K562 (cell line): ENCODE results near the gene SORCS2. TPM values are rescaled to one million over a fixed set of nuclear protein-coding genes. Genes with fewer than 3 reads are reported as not detected.
A peak's percentile ranks its signal among the peaks of the same experiment; 100 is the strongest.

Source experiments
- CBFB ChIP-seq: sonication (generic); formaldehyde crosslinking; IDR thresholded peaks from 2 replicates; pipeline ENCODE4 v1.4.0; 2020; ENCODE audit warnings: mild to moderate bottlenecking, missing genetic modification reagents
- CREB3L1 ChIP-seq: fragments of 450-650 bp; IDR thresholded peaks from 2 replicates; pipeline ENCODE4 v1.6.1; 2014; ENCODE audit warnings: low read depth, mild to moderate bottlenecking, moderate library complexity, borderline replicate concordance
- E2F6 ChIP-seq, 2 experiments: IDR thresholded peaks; 2 replicates each; pipeline ENCODE4 v1.6.1; 2011; ENCODE audit warnings: borderline replicate concordance in 1 of 2, control low read depth in 1 of 2, low read depth in 1 of 2, low read length in 1 of 2, mild to moderate bottlenecking in 1 of 2, mixed read lengths in 1 of 2, moderate library complexity in 1 of 2; ENCODE audit not compliant: insufficient read depth in 1 of 2, insufficient read length in 1 of 2, poor library complexity in 1 of 2, severe bottlenecking in 1 of 2; ENCODE audit errors: extremely low read depth in 1 of 2
- ELF1 ChIP-seq: fragments of 200-800 bp; sonication (Bioruptor generic); IDR thresholded peaks from 2 replicates; pipeline ENCODE4 v1.6.1; 2016; ENCODE audit warnings: missing genetic modification characterization, missing compliant biosample characterization
- EP300 ChIP-seq: IDR thresholded peaks from 2 replicates; pipeline ENCODE4 v1.6.1; 2012; ENCODE audit warnings: low read length, improper control_type of control experiment
- GABPB2 ChIP-seq: fragments of 250-450 bp; sonication (Bioruptor Pico); conservative IDR thresholded peaks from 2 replicates; pipeline ENCODE4 v1.5.1; 2021; ENCODE audit warnings: mild to moderate bottlenecking
- HDAC2 ChIP-seq: fragments of 450-650 bp; IDR thresholded peaks from 2 replicates; pipeline ENCODE4 v1.6.1; 2016; ENCODE audit warnings: mild to moderate bottlenecking
- HMG20B ChIP-seq: fragments of 250-450 bp; sonication (Bioruptor Pico); IDR thresholded peaks from 2 replicates; pipeline ENCODE4 v1.5.0; 2021; ENCODE audit warnings: mild to moderate bottlenecking
- KDM5B ChIP-seq: fragments of 200-600 bp; sonication (generic); IDR thresholded peaks from 2 replicates; pipeline ENCODE4 v1.6.1; 2012; ENCODE audit warnings: low read depth, mild to moderate bottlenecking, moderate library complexity, low read length, control low read depth, inconsistent platforms; ENCODE audit not compliant: insufficient replicate concordance
- KLF13 ChIP-seq: fragments of 450-650 bp; IDR thresholded peaks from 2 replicates; pipeline ENCODE4 v1.6.1; 2016; ENCODE audit warnings: missing genetic modification characterization, low read depth, mild to moderate bottlenecking, missing compliant biosample characterization, moderate library complexity, borderline replicate concordance
- L3MBTL2 ChIP-seq: fragments of 450-650 bp; IDR thresholded peaks from 2 replicates; pipeline ENCODE4 v1.6.1; 2016; ENCODE audit warnings: mild to moderate bottlenecking, moderate library complexity
- MAX ChIP-seq: sonication (generic); formaldehyde crosslinking; IDR thresholded peaks from 2 replicates; pipeline ENCODE4 v1.9.0; 2022; ENCODE audit warnings: mild to moderate bottlenecking, missing genetic modification reagents
- MLLT1 ChIP-seq, 2 experiments: fragments of 450-650 bp; IDR thresholded peaks; 2 replicates each; pipeline ENCODE4 v1.6.1; 2016
- RBM39 ChIP-seq: fragments of 200-400 bp; formaldehyde crosslinking; optimal IDR thresholded peaks from 2 replicates; pipeline ENCODE3; 2018; ENCODE audit warnings: low read depth, low read length
- RCOR1 ChIP-seq, 2 experiments: IDR thresholded peaks; 2 replicates each; pipeline ENCODE4 v1.6.1; 2012; ENCODE audit warnings: low read depth in 2 of 2, low read length in 2 of 2, borderline replicate concordance in 1 of 2, improper control_type of control experiment in 1 of 2
- RFX1 ChIP-seq: fragments of 450-650 bp; IDR thresholded peaks from 2 replicates; pipeline ENCODE4 v1.6.1; 2016; ENCODE audit warnings: mild to moderate bottlenecking, moderate library complexity
- ZFX ChIP-seq: sonication (generic); formaldehyde crosslinking; IDR thresholded peaks from 2 replicates; pipeline ENCODE4 v1.8.0; 2022; ENCODE audit warnings: mild to moderate bottlenecking, missing genetic modification reagents, moderate library complexity
- ZNF174 ChIP-seq: fragments of 250-450 bp; sonication (Bioruptor Pico); IDR thresholded peaks from 2 replicates; pipeline ENCODE4 v1.4.0; 2020; ENCODE audit warnings: mild to moderate bottlenecking
- ZNF282 ChIP-seq: sonication (generic); formaldehyde crosslinking; IDR thresholded peaks from 2 replicates; pipeline ENCODE4 v1.8.1; 2023; ENCODE audit warnings: missing genetic modification reagents
- ZNF609 ChIP-seq: sonication (generic); formaldehyde crosslinking; IDR thresholded peaks from 2 replicates; pipeline ENCODE4 v1.8.1; 2023; ENCODE audit warnings: missing genetic modification reagents, mild to moderate bottlenecking, borderline replicate concordance
- polyA plus RNA-seq, 8 experiments: library from polyadenylated mRNA; depleted of rRNA in 4 of 8; stranded (reverse) in 5 of 8; unstranded in 3 of 8; fragments of >200 nt; fragmentation: Nextera tagmentation in 2 of 8; fragmentation: Illumina TruSeq in 1 of 8; extraction: Ambion mirVana in 2 of 8; extraction: Trizol in 1 of 8; gene quantifications; 2 replicates each; pipeline versions ENCODE4 v1.2.1 to v1.2.3, GENCODE V29; 2011 to 2014; ENCODE audit warnings: inconsistent platforms in 1 of 8, missing spikeins in 1 of 8
- total RNA-seq, 7 experiments: library from RNA; depleted of rRNA in 6 of 7; stranded (reverse); fragments of >200 nt in 6 of 7; fragmentation: Illumina TruSeq in 2 of 7; extraction: Trizol in 2 of 7; gene quantifications; 2 replicates each; pipeline versions ENCODE4 v1.2.1 to v1.2.3, GENCODE V29; 2011 to 2021; ENCODE audit warnings: low replicate concordance in 1 of 7

SORCS2 gene
- total and polyA plus RNA-seq, 9 of the 15 experiments (the other 6 are each of a cell fraction or from before 2014, with no cell fraction given) = not detected

GRCh38 chr4:7753931-7754465 is 561.7 kb downstream of the SORCS2 start (continued):
- no peak for TF ChIP-seq HMG20B
- TF ChIP-seq RCOR1 (IDR thresholded peaks at IDR 0.05; ENCODE audit: borderline replicate concordance in 1 of 2, low read depth in 2 of 2, low read length in 2 of 2) = no peak
- TF ChIP-seq MLLT1 (IDR thresholded peaks at IDR 0.05) = no peak
- TF ChIP-seq HDAC2 = no peak
- TF ChIP-seq RFX1 = no peak
- no peak for TF ChIP-seq EP300
- peak; percentile 62 for TF ChIP-seq ELF1
- peak; percentile 90 for TF ChIP-seq ZFX (CRISPR knock-in tag)
- peak; percentile 98 for TF ChIP-seq CREB3L1
- no peak for TF ChIP-seq ZNF174 (CRISPR knock-in tag)
- TF ChIP-seq KDM5B = peak; percentile 62
- TF ChIP-seq CBFB = no peak
- TF ChIP-seq KLF13 (tag) = no peak
- TF ChIP-seq RBM39 = no peak
- peak; percentile 92 for TF ChIP-seq L3MBTL2
- TF ChIP-seq MAX (CRISPR knock-in tag) = peak; percentile 42; the same call in 1 of the 2 replicates
- peak in 1 of 2 experiments; percentile 33 for TF ChIP-seq E2F6 (IDR thresholded peaks at IDR 0.05; ENCODE audit: borderline replicate concordance in 1 of 2, extremely low read depth in 1 of 2, insufficient read depth in 1 of 2, insufficient read length in 1 of 2, low read depth in 1 of 2, low read length in 1 of 2, poor library complexity in 1 of 2, severe bottlenecking in 1 of 2)
- no peak for TF ChIP-seq ZNF609 (CRISPR knock-in tag)
- no peak for TF ChIP-seq ZNF282 (CRISPR knock-in tag)
- no peak for TF ChIP-seq GABPB2 (CRISPR knock-in tag)
